Stimulated activated naive B cell treated with anti-CD40 and anti-IgM and Interleukin-4, amounts not matched to agents 10 μg/mL and 1 μg/mL and 100 μg/mL, for 72 hours (primary cell): Measurements from ENCODE around the gene DCAF8.
"Not testable (repeated sequence)": the region's sequence is repeated elsewhere in the genome, so short reads cannot be mapped to it uniquely, and the experiment has no call there.

ENCODE experiments used
- ATAC-seq, 2 donors: fragments of 150-1000 bp; cut with Tn5 transposase; replicated peaks; 2 replicates each; pipeline ENCODE4 v1.10.0; 2021; ENCODE audit warnings: moderate library complexity in 1 of 2
- DNase-seq: peaks from one replicate; pipeline ENCODE4 v3.0.0; 2021
- H3K27ac Mint-ChIP-seq: one replicate; pipeline ENCODE4 v1.8.0; 2022; ENCODE audit warnings: mild to moderate bottlenecking, mixed read lengths
- H3K27me3 Mint-ChIP-seq, 2 donors: one replicate each; pipeline ENCODE4 v1.8.0; 2022; ENCODE audit warnings: mixed read lengths in 2 of 2
- H3K36me3 Mint-ChIP-seq, 2 donors: one replicate each; pipeline ENCODE4 v1.8.0; 2022; ENCODE audit warnings: mixed read lengths in 2 of 2, mild to moderate bottlenecking in 1 of 2
- H3K4me1 Mint-ChIP-seq, 2 donors: one replicate each; pipeline ENCODE4 v1.8.0; 2022; ENCODE audit warnings: mixed read lengths in 2 of 2, mild to moderate bottlenecking in 1 of 2
- H3K4me3 Mint-ChIP-seq, 2 donors: one replicate each; pipeline ENCODE4 v1.8.0; 2022; ENCODE audit warnings: mild to moderate bottlenecking in 2 of 2, mixed read lengths in 2 of 2, moderate library complexity in 1 of 2
- H3K9me3 Mint-ChIP-seq, 2 donors: one replicate each; pipeline ENCODE4 v1.8.0; 2022; ENCODE audit warnings: mixed read lengths in 2 of 2, mild to moderate bottlenecking in 1 of 2

Gene DCAF8

DNA sequence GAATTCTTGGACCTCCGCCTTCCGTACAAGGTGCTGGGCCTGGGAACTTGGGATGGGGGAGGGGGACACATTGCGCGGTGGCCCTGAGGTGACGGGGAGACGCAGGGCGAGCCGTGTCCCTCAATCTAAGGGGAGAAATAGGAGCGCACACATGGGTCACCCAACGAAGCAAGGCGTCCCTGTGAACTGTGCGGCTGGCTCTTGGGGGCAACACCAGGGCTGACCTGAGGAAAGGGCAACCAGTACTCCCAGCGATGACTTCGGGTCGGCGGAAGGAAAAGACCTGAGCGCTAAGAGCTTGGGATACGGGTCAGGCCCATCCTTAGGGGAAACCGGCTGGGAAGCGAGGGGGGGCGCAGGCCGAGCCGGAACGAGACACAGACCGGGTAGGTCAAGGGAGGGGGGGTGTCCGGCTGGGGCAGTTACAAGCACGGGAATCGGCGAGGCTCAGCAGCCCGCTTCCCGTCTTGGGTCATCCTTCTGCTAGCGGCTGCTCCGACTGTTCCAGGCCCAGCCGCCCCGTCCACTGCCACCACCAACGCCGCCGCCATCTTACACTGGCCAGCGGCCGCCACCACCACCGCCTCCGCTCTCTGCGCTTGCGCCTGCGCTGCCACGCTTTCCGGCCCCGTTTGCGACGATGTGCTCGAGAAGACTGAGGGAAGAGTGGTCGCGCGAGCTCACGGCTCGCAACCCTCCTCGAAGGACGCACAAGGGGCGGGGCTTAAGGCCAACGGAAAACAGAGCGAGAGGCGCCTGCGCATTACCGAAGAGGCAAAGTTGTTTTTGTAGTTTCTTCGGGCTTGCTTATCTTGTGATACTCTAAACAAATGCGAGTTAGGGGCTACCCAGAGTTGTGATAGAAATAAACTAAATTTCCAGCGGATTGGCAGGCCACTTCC lies at the start of gene DCAF8:
DCAF8 (minus strand) TSS at position 657 of the 902 bp plus-strand sequence. CDS start 18,541 bp downstream, outside the sequence.
- Mint-ChIP-seq H3K36me3 (peaks cover 20 to 31% of the 10 kb centered on the region in 2 donors), H3K27me3 (peaks cover 0 to under 1% of the 10 kb centered on the region in 2 donors), H3K9me3 (no peaks in the 10 kb centered on the region), H3K27ac (peak within 1 kb of the TSS; percentile 99), H3K4me3 (peak within 1 kb of the TSS; percentile 95 to 96), H3K4me1 (peaks cover 19 to 35% of the 10 kb centered on the region in 2 donors)
- DNase-seq = peak; percentile 98
- ATAC-seq = peak; percentile 83 to 91

DNA sequence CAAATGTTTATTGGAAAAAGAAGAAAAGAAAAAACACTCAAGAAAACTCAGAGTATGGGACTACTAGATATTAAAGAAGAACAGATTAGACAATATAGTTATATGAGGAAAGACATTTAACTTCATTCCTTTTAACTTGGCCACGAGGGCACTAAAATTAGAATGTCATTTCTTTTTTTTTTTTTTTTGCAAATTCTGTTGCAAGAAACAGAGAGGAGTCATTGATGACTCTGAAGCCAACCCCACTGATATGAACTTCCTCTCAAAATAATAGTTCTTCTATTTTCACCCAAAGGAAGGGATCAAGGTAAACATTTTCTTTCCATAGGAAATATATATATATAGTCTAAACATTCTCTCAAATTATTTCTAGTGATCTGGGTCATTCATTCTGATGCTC lies 47.2 kb upstream of the DCAF8 start:
- H3K27me3 Mint-ChIP-seq = no peaks in the 10 kb centered on the region
- DNase-seq (no peak), ATAC-seq (no peak)
- H3K4me3 Mint-ChIP-seq = no peak overlapping the region
- peaks cover 0 to 3% of the 10 kb centered on the region in 2 donors for H3K4me1 Mint-ChIP-seq
- no peak overlapping the region for H3K27ac Mint-ChIP-seq
- no peaks in the 10 kb centered on the region for H3K9me3 Mint-ChIP-seq
- H3K36me3 Mint-ChIP-seq = peaks cover 35 to 64% of the 10 kb centered on the region in 2 donors

GRCh38 chr1:160309185-160309557 lies 46.8 kb upstream of the DCAF8 start:
- H3K4me3 Mint-ChIP-seq = no peak overlapping the region
- peaks cover 34 to 60% of the 10 kb centered on the region in 2 donors for H3K36me3 Mint-ChIP-seq
- no peak overlapping the region for H3K27ac Mint-ChIP-seq
- peaks cover 0 to 2% of the 10 kb centered on the region in 2 donors for H3K4me1 Mint-ChIP-seq
- H3K9me3 Mint-ChIP-seq = no peaks in the 10 kb centered on the region
- no peaks in the 10 kb centered on the region for H3K27me3 Mint-ChIP-seq
- DNase-seq (no peak), ATAC-seq (no peak)

DNA sequence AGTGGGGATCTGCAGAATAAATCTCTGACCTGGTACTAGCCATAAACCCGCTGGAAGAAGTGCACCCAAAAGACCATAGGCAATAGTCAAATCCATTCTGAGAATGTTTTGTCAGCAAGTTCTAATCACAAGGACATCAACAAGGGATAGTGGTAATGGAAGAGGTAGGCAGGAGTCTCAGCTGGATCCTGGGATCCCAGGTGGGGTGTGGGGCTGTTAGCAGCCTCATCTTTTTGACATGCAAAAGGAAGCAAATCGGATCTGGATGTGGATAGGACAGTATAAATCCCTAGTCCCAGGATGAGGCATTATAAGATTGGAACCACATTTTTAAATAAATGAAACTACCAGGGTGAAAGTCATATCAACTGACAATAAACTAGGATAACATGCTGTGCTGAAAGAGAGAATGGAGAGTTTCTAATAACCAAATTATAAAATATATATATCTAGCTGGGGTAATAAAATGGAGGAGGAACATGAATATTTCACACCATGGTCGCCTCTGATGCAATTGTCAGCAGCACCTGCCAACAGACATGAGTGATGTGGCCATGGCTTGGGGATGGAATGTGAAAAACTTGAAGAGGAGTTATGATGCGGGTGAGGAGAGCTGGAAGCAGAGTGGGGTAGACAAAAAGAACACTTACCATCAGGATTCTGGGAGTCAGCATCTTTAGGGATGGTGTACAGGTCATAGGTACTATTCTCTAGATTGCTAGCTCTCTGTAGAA lies 46.3 kb upstream of the DCAF8 start:
- Mint-ChIP-seq H3K27ac (no peak overlapping the region), H3K4me1 (peaks cover 0 to 2% of the 10 kb centered on the region in 2 donors), H3K36me3 (peaks cover 32 to 57% of the 10 kb centered on the region in 2 donors), H3K27me3 (no peaks in the 10 kb centered on the region), H3K9me3 (no peaks in the 10 kb centered on the region), H3K4me3 (no peak overlapping the region)
- ATAC-seq = no peak
- no peak for DNase-seq

- peak in 1 of 2 donors; percentile 29 for ATAC-seq
- Mint-ChIP-seq H3K4me1 (peaks cover 0 to 2% of the 10 kb centered on the region in 2 donors), H3K27ac (peak overlapping the region; percentile 37), H3K4me3 (no peak overlapping the region), H3K9me3 (no peaks in the 10 kb centered on the region), H3K27me3 (no peaks in the 10 kb centered on the region), H3K36me3 (peaks cover 33 to 54% of the 10 kb centered on the region in 2 donors)
- DNase-seq = no peak
These were observed 44.9 kb upstream of the DCAF8 start for GRCh38 chr1:160307118-160307791.

DNA sequence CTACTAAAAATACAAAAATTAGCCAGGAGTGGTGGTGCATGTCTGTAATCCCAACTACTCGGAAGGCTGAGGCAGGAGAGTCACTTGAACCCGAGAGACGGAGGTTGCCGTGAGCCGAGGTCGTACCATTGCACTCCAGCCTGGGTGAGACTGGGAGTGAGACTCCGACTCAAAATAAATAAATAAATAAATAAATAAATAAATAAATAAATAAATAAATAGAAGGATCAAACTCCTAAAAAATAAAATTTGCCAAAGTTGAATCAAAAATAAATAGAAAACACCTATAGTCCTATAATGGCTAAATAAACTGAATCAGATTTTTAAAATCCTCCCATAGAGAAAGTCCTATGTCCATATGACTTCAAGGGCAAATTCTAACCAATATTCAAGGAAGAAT lies 37.8 kb upstream of the DCAF8 start:
- Mint-ChIP-seq H3K27ac (no peak overlapping the region), H3K4me3 (no peak overlapping the region), H3K27me3 (no peaks in the 10 kb centered on the region), H3K4me1 (no peaks in the 10 kb centered on the region), H3K36me3 (peaks cover 40 to 52% of the 10 kb centered on the region in 2 donors), H3K9me3 (no peaks in the 10 kb centered on the region)
- ATAC-seq = no peak
- no peak for DNase-seq

DNA sequence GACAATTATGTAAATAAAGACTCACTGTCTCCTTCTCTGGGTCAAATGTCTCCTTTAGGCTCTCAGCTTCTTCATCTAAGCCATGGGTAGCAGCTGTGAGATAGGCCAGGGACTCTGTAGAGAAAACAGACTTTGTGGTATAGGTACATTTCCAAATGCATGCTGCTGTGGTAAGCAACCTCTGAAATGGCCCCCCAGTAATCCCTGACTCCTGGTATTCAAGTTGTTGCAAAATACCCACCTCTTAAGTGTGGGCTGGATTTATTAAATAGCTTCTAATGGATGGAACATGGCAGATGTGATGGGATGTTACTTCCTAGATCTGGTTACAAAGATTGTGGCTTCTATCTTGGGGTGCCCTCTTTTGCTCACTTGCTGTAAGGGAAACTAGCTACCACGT lies 33.7 kb upstream of the DCAF8 start:
- peaks cover 55 to 74% of the 10 kb centered on the region in 2 donors for H3K36me3 Mint-ChIP-seq
- H3K27ac Mint-ChIP-seq = no peak overlapping the region
- ATAC-seq (no peak), DNase-seq (no peak)
- no peaks in the 10 kb centered on the region for H3K27me3 Mint-ChIP-seq
- no peaks in the 10 kb centered on the region for H3K9me3 Mint-ChIP-seq
- H3K4me1 Mint-ChIP-seq = peaks cover 3 to 11% of the 10 kb centered on the region in 2 donors
- no peak overlapping the region for H3K4me3 Mint-ChIP-seq

DNA sequence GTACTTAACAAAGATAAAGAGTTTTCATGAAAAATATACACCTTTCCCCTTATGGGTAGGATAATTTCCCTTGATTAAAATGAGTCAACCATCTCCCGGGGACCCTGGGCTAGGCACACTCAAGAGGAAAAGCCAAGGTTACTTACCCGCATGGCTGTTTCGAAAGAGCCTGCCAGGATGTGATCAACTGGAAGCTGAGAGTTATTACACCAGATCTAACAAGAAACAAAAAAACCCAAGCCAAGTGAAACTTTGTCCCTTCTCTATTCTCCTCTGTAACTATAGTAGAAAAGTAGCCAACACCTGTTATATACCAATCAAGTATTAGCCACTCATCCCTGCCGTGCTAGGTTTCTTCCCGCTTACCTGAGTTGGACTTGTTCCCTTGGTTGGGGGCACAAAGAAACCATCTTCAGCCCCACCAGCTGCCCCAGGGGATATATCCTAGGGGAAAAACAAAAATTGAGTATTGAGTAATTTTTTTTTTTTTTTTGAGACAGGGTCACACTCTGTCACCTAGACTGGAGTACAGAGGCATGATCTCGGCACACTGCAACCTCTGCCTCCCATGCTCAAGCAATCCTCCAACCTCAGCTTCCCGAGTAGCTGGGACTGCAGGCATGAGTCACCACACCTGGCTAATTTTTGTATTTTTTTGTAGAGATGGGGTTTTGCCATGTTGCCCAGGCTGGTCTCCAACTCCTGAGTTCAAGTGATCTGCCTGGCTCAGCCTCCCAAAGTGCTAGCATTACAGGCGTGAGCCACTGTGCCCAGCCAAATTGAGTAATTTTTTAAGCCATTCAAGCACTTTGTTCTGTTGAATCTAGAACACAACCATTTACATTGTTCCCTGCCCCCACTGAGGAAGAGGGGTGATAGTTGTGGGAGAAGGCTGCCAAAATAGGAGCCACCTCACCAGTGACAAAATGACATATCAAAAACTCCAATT lies 30.9 kb upstream of the DCAF8 start:
- no peak for ATAC-seq
- no peaks in the 10 kb centered on the region for H3K9me3 Mint-ChIP-seq
- H3K4me1 Mint-ChIP-seq = peaks cover 3 to 12% of the 10 kb centered on the region in 2 donors
- no peaks in the 10 kb centered on the region for H3K27me3 Mint-ChIP-seq
- H3K36me3 Mint-ChIP-seq = peaks cover 51 to 69% of the 10 kb centered on the region in 2 donors
- no peak for DNase-seq
- no peak overlapping the region for H3K4me3 Mint-ChIP-seq
- H3K27ac Mint-ChIP-seq = no peak overlapping the region

DNA sequence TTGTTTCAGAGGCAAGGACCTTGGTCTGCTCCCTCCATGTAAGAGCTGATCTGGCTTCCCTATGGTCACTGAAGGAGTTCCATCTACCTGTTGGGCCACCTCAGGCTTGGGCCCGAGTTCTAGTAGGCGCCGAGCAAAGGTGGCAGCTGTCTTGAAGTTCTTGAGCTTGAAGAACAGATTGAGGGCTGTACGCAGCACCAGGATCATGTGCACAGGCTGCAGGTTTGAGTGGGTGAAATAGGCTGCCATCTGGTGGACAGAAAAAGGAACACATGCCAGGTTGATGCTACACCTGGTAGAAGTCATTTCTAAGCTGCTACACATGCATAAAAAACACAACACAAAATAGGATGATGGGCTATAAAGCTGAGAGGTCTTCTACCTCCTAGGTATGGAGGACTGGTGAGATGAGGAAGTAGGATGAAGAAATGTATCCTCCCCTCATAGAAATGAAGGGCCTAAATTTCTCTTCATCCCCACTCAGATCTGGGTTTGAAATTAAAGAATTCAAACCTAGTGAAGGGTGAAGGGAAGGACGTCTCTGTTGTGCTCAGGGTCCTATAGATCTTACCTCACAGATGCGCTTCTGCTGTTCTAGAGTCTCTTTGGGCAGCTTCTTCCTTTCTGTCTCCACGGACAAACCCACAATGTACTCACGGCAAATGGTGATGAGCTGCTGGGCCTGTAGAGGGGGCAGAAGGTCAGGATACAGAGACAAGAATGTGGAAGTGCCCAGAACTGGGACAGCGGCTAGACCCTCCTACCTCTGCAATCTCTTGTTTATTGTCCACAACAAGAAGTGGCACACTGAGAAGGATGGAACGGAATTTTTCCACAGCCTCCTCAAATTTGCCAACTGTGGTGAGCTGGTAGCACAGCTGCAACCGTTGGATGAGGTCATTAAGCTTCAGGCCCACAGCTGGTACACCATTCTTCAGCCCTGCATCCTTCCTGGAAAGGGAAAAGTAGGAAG lies 29.2 kb upstream of the DCAF8 start:
- peaks cover 34 to 57% of the 10 kb centered on the region in 2 donors for H3K36me3 Mint-ChIP-seq
- ATAC-seq (peak; percentile 95 to 97), DNase-seq (peak; percentile 55)
- no peaks in the 10 kb centered on the region for H3K9me3 Mint-ChIP-seq
- H3K27me3 Mint-ChIP-seq = no peaks in the 10 kb centered on the region
- peak overlapping the region; percentile 33 for H3K27ac Mint-ChIP-seq
- H3K4me3 Mint-ChIP-seq = no peak overlapping the region
- H3K4me1 Mint-ChIP-seq = peaks cover 3 to 12% of the 10 kb centered on the region in 2 donors

DNA sequence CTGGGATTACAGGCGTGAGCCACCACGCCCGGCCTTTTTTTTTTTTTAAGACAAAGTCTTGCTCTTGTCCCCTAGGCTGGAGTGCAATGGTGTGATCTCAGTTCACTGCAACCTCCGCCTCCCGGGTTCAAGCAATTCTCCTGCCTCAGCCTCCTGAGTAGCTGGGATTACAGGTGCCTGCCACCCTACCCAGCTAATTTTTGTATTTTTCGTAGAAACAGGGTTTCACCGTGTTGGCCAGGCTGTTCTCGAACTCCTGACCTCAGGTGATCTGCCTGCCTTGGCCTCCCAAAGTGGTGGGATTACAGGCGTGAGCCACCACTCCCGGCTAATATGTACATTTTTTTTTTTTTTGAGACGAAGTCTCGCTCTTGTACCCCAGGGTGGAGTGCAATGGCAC lies 25.4 kb upstream of the DCAF8 start:
- Mint-ChIP-seq H3K27ac (peak overlapping the region; percentile 5), H3K4me1 (peaks cover 15 to 35% of the 10 kb centered on the region in 2 donors), H3K36me3 (peaks cover 26 to 43% of the 10 kb centered on the region in 2 donors)
- H3K9me3 Mint-ChIP-seq, H3K4me3 Mint-ChIP-seq, H3K27me3 Mint-ChIP-seq, DNase-seq, ATAC-seq: not testable (repeated sequence)

DNA sequence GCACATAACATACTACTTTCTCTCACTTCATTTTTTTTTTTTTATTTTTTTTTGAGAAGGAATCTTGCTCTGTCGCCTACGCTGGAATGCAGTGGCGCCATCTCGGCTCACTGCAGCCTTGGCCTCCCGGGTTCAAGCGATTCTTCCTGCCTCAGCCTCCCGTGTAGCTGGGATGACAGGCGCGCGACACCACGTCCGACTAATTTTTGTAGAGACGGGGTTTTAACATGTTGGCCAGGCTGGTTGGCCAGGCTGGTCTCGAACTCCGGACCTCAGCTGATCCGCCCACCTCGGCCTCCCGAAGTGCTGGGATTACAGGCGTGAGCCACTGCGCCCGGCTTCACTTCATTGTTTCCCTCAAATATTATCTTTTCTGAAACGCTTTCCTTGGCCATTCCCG lies 23.2 kb upstream of the DCAF8 start:
- H3K9me3 Mint-ChIP-seq = no peaks in the 10 kb centered on the region

DNA sequence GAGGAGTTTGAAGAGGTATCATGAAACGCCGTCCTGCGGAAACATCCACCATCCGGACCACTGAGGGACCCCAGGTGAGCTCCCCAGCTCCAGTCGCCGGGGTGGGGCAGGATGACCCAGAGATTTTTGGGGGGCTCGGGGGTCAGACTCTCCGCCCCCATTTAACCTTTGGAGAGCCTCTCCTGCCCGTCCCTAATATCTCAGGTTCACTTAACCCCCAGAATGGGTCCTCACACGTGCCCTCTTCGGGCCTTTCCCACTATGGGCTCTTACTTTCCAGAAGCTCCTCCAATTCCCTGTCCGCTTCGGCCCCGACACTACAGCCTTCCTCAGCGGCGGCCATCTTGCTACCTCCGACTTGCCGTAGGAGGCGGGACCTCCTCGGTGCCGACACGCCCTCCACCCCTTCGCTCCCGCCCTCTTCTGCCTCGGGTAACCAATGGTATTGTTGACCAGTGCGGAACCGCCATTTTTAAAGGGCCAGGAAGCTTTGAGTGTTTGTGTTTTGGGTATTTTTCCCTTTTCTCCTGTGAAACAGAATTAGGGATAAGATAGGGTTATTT lies 22.5 kb upstream of the DCAF8 start, which contains the start of gene PEX19:
PEX19 (minus strand) TSS at position 352 of the 563 bp plus-strand sequence; CDS start at position 343, 9 bp downstream.
- H3K36me3 Mint-ChIP-seq = peaks cover 32 to 40% of the 10 kb centered on the region in 2 donors
- ATAC-seq = peak; percentile 99 to 100
- no peaks in the 10 kb centered on the region for H3K27me3 Mint-ChIP-seq
- no peaks in the 10 kb centered on the region for H3K9me3 Mint-ChIP-seq
- DNase-seq = peak; percentile 89
- peak within 1 kb of the TSS; percentile 98 for H3K27ac Mint-ChIP-seq
- peaks cover 12 to 28% of the 10 kb centered on the region in 2 donors for H3K4me1 Mint-ChIP-seq
- H3K4me3 Mint-ChIP-seq = peak within 1 kb of the TSS; percentile 98 to 100

More for the DNA sequence above, 23.2 kb upstream of the DCAF8 start:
- no peaks in the 10 kb centered on the region for H3K27me3 Mint-ChIP-seq
- H3K36me3 Mint-ChIP-seq = peaks cover 30 to 38% of the 10 kb centered on the region in 2 donors
- peaks cover 12 to 28% of the 10 kb centered on the region in 2 donors for H3K4me1 Mint-ChIP-seq
- H3K27ac Mint-ChIP-seq = no peak overlapping the region
- ATAC-seq = no peak
- peak overlapping the region; percentile 37 to 100 for H3K4me3 Mint-ChIP-seq
- no peak for DNase-seq
